Uterus (tissue), 4 donors: ENCODE results near the gene ILF3. TPM values are rescaled to one million over a fixed set of nuclear protein-coding genes. Genes with fewer than 3 reads are reported as not detected.

Source experiments
- DNase-seq, 2 donors: peaks; one replicate each; pipeline ENCODE4 v3.0.0-alpha.2; 2019 to 2020
- H3K27ac ChIP-seq, 2 donors: fragments of 200-600 bp; sonication (generic); 1 replicate in 1 of 2; 2 replicates in 1 of 2; pipeline ENCODE4 v1.5.1; 2016 to 2018
- H3K27me3 ChIP-seq, 2 donors: fragments of 200-600 bp; sonication (generic); one replicate each; pipeline ENCODE4 v1.5.1; 2018 to 2019; ENCODE audit warnings: control low read depth in 1 of 2
- H3K36me3 ChIP-seq, 2 donors: fragments of 200-600 bp; sonication (generic); one replicate each; pipeline ENCODE4 v1.5.1; 2019; ENCODE audit warnings: control low read depth in 1 of 2
- H3K4me1 ChIP-seq, 2 donors: fragments of 200-600 bp; sonication (generic); one replicate each; pipeline ENCODE4 v1.5.1; 2018 to 2019; ENCODE audit warnings: control low read depth in 1 of 2
- H3K4me3 ChIP-seq, 2 donors: fragments of 200-600 bp; sonication (generic); 1 replicate in 1 of 2; 2 replicates in 1 of 2; pipeline ENCODE4 v1.5.1; 2018 to 2019; ENCODE audit warnings: mild to moderate bottlenecking in 1 of 2
- H3K9me3 ChIP-seq, 2 donors: fragments of 200-600 bp; sonication (generic); one replicate each; pipeline ENCODE4 v1.5.1; 2019; ENCODE audit warnings: control low read depth in 1 of 2
- CTCF ChIP-seq, 4 experiments: fragments of 200-600 bp in 2 of 4; fragments of 450-650 bp in 2 of 4; sonication (generic) in 2 of 4; IDR thresholded peaks; one replicate each; pipeline ENCODE4 v1.5.1; 2016 to 2019; ENCODE audit warnings: antibody characterized with exemption in 4 of 4, mild to moderate bottlenecking in 2 of 4, moderate library complexity in 1 of 4
- POLR2A ChIP-seq, 2 donors: fragments of 450-650 bp; IDR thresholded peaks; one replicate each; pipeline ENCODE4 v1.6.1; 2016; ENCODE audit warnings: antibody characterized with exemption in 2 of 2, mild to moderate bottlenecking in 1 of 2, moderate library complexity in 1 of 2
- intact Hi-C: fragments of 100-400 bp; cut with DNase I; formaldehyde crosslinking; loops from one replicate; pipeline ENCODE4 v1.15.1; 2023; ENCODE audit warnings: low total_unique reads
- total RNA-seq, 4 donors: library from RNA; depleted of rRNA in 3 of 4; stranded (reverse); fragments of >200 nt in 3 of 4; gene quantifications; one replicate each; pipeline versions ENCODE4 v1.1.0 to v1.2.4, GENCODE V29; 2014 to 2023
- donor health status: DM: yes; HTN: yes; CAD: no.

ILF3 gene
- total RNA-seq, 4 donors from 2014 or later = 57.1 to 282 (median 138) TPM

- Histone ChIP-seq H3K36me3 (no peaks in the 10 kb centered on the region), H3K9me3 (no peaks in the 10 kb centered on the region), H3K4me1 (no peaks in the 10 kb centered on the region), H3K4me3 (no peak overlapping the region), H3K27me3 (no peaks in the 10 kb centered on the region), H3K27ac (no peak overlapping the region)
- no peak for DNase-seq
- intact Hi-C loops = no loop called here
- TF ChIP-seq POLR2A (IDR thresholded peaks at IDR 0.05) (no peak), CTCF (IDR thresholded peaks at IDR 0.05) (no peak)
These were observed 34.6 kb downstream of the ILF3 start for GRCh38 chr19:10688545-10689280.

DNA sequence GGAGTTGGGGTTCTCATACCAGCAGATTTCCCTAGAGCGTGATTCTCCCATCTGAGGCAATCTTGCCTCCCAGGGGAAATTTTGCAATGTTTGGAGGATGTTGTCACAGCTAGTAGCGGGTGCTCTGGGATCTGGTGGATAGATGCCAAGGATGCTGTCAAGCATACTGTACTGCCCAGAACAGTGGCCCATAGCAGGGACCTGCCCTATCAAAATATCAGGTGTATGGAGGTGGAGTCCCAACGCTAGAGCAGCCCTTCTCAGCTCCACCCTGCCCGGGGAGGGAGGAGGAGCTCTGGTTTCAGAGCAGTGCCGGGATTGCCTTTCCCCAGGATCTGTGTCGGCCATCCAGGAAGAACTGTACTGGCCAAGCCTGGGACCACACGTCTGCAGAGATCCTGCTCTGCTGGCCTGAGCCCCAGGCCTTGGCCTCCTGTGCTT, 36.2 kb downstream of the ILF3 start:
- no peak overlapping the region for H3K27ac ChIP-seq
- DNase-seq = no peak
- no peaks in the 10 kb centered on the region for H3K36me3 ChIP-seq
- no peaks in the 10 kb centered on the region for H3K27me3 ChIP-seq
- no peak for TF ChIP-seq POLR2A (IDR thresholded peaks at IDR 0.05)
- no peak for TF ChIP-seq CTCF (IDR thresholded peaks at IDR 0.05)
- H3K4me3 ChIP-seq = no peak overlapping the region
- intact Hi-C loops = no loop called here
- no peaks in the 10 kb centered on the region for H3K9me3 ChIP-seq
- H3K4me1 ChIP-seq = peaks cover 0 to 2% of the 10 kb centered on the region in 2 donors

- H3K4me3 ChIP-seq = no peak overlapping the region
- H3K36me3 ChIP-seq = no peaks in the 10 kb centered on the region
- intact Hi-C loops = no loop called here
- DNase-seq = no peak
- H3K27ac ChIP-seq = no peak overlapping the region
- TF ChIP-seq POLR2A (IDR thresholded peaks at IDR 0.05) (no peak), CTCF (IDR thresholded peaks at IDR 0.05) (no peak)
- H3K4me1 ChIP-seq = peaks cover 0 to 6% of the 10 kb centered on the region in 2 donors
- H3K9me3 ChIP-seq = no peaks in the 10 kb centered on the region
- no peaks in the 10 kb centered on the region for H3K27me3 ChIP-seq
These were observed 37.2 kb downstream of the ILF3 start for GRCh38 chr19:10691178-10691881.

- H3K9me3 ChIP-seq = no peaks in the 10 kb centered on the region
- peaks cover 0 to 6% of the 10 kb centered on the region in 2 donors for H3K4me1 ChIP-seq
- intact Hi-C loops = no loop called here
- no peaks in the 10 kb centered on the region for H3K27me3 ChIP-seq
- no peak overlapping the region for H3K27ac ChIP-seq
- no peak overlapping the region for H3K4me3 ChIP-seq
- DNase-seq = no peak
- no peak for TF ChIP-seq CTCF (IDR thresholded peaks at IDR 0.05)
- TF ChIP-seq POLR2A (IDR thresholded peaks at IDR 0.05) = no peak
- H3K36me3 ChIP-seq = no peaks in the 10 kb centered on the region
These were observed 37.7 kb downstream of the ILF3 start for GRCh38 chr19:10691883-10692282.

- H3K27me3 ChIP-seq = no peaks in the 10 kb centered on the region
- H3K4me3 ChIP-seq = no peak overlapping the region
- intact Hi-C loops = no loop called here
- no peak overlapping the region for H3K27ac ChIP-seq
- no peak for DNase-seq
- H3K4me1 ChIP-seq = peaks cover 0 to 6% of the 10 kb centered on the region in 2 donors
- TF ChIP-seq CTCF (IDR thresholded peaks at IDR 0.05) = no peak
- TF ChIP-seq POLR2A (IDR thresholded peaks at IDR 0.05) = no peak
- H3K36me3 ChIP-seq = no peaks in the 10 kb centered on the region
- no peaks in the 10 kb centered on the region for H3K9me3 ChIP-seq
These were observed 38.6 kb downstream of the ILF3 start for GRCh38 chr19:10692673-10693264.
